Mesothelial cell of epicardium (in vitro differentiated cells): ENCODE results near the gene MED7. TPM values are rescaled to one million over a fixed set of nuclear protein-coding genes. Genes with fewer than 3 reads are reported as not detected.

Source experiments
- DNase-seq, 2 experiments: peaks; one replicate each; pipeline ENCODE4 v3.0.0; 2021; ENCODE audit warnings: low spot score in 2 of 2; ENCODE audit not compliant: unreplicated experiment in 2 of 2
- H3K27ac Mint-ChIP-seq: 2 replicates; pipeline ENCODE4 v1.8.0; 2021; ENCODE audit warnings: mixed read lengths
- H3K27me3 Mint-ChIP-seq: 2 replicates; pipeline ENCODE4 v1.8.0; 2021; ENCODE audit warnings: low read depth, mixed read lengths
- H3K36me3 Mint-ChIP-seq: 2 replicates; pipeline ENCODE4 v1.8.0; 2021; ENCODE audit warnings: mixed read lengths
- H3K4me1 Mint-ChIP-seq: 2 replicates; pipeline ENCODE4 v1.8.0; 2021; ENCODE audit warnings: mixed read lengths
- H3K4me3 Mint-ChIP-seq: 2 replicates; pipeline ENCODE4 v1.8.0; 2021; ENCODE audit warnings: mild to moderate bottlenecking, moderate library complexity, mixed read lengths
- H3K9me3 Mint-ChIP-seq: 2 replicates; pipeline ENCODE4 v1.8.0; 2021; ENCODE audit warnings: mixed read lengths
- CTCF ChIP-seq: fragments of 200-600 bp; sonication (generic); IDR thresholded peaks from one replicate; pipeline ENCODE4 v1.5.0; 2021; ENCODE audit warnings: antibody characterized with exemption; ENCODE audit not compliant: unreplicated experiment
- total RNA-seq: library from RNA; stranded (reverse); gene quantifications from 3 replicates; pipeline ENCODE4 v1.2.1, GENCODE V29; 2021

The MED7 gene
- total RNA-seq, 1 donor from 2014 or later, result 9.8 TPM

- Mint-ChIP-seq H3K27ac (no peak overlapping the region), H3K36me3 (no peaks in the 10 kb centered on the region), H3K9me3 (peaks cover 7% of the 10 kb centered on the region), H3K4me1 (no peaks in the 10 kb centered on the region), H3K4me3 (no peak overlapping the region), H3K27me3 (peaks cover 21% of the 10 kb centered on the region)
- DNase-seq, result no peak
- no peak for TF ChIP-seq CTCF
Measured at GRCh38 chr5:157160001-157160400, 17.3 kb upstream of the MED7 start.

GRCh38 chr5:157159209-157159751, 16.6 kb upstream of the MED7 start:
- H3K4me1 Mint-ChIP-seq, result no peaks in the 10 kb centered on the region
- no peak for TF ChIP-seq CTCF
- H3K36me3 Mint-ChIP-seq, result no peaks in the 10 kb centered on the region
- DNase-seq, result no peak
- H3K27ac Mint-ChIP-seq, result no peak overlapping the region
- H3K9me3 Mint-ChIP-seq, result peaks cover 10% of the 10 kb centered on the region
- no peak overlapping the region for H3K4me3 Mint-ChIP-seq
- H3K27me3 Mint-ChIP-seq, result peaks cover 21% of the 10 kb centered on the region

GRCh38 chr5:157157293-157157891, 14.7 kb upstream of the MED7 start:
- peaks cover 10% of the 10 kb centered on the region for H3K9me3 Mint-ChIP-seq
- DNase-seq, result no peak
- H3K36me3 Mint-ChIP-seq, result no peaks in the 10 kb centered on the region
- no peak for TF ChIP-seq CTCF
- peaks cover 13% of the 10 kb centered on the region for H3K27me3 Mint-ChIP-seq
- no peak overlapping the region for H3K27ac Mint-ChIP-seq
- H3K4me3 Mint-ChIP-seq, result no peak overlapping the region
- H3K4me1 Mint-ChIP-seq, result no peaks in the 10 kb centered on the region

- Mint-ChIP-seq H3K9me3 (peaks cover 10% of the 10 kb centered on the region), H3K4me1 (no peaks in the 10 kb centered on the region), H3K36me3 (no peaks in the 10 kb centered on the region), H3K27ac (no peak overlapping the region), H3K27me3 (peaks cover 13% of the 10 kb centered on the region), H3K4me3 (no peak overlapping the region)
- DNase-seq, result no peak
- no peak for TF ChIP-seq CTCF
Measured at GRCh38 chr5:157155297-157155696, 12.6 kb upstream of the MED7 start.

- H3K9me3 Mint-ChIP-seq, result peaks cover 10% of the 10 kb centered on the region
- no peaks in the 10 kb centered on the region for H3K4me1 Mint-ChIP-seq
- no peak overlapping the region for H3K27ac Mint-ChIP-seq
- TF ChIP-seq CTCF, result no peak
- no peak overlapping the region for H3K4me3 Mint-ChIP-seq
- no peak for DNase-seq
- H3K36me3 Mint-ChIP-seq, result no peaks in the 10 kb centered on the region
- H3K27me3 Mint-ChIP-seq, result peaks cover 3% of the 10 kb centered on the region
Measured at GRCh38 chr5:157150995-157151394, 8.3 kb upstream of the MED7 start.
